ENCODE measurements around the gene TCF7L1. TPM values are rescaled to one million over a fixed set of nuclear protein-coding genes. Genes with fewer than 3 reads are reported as not detected.
A peak's percentile ranks its signal among the peaks of the same experiment; 100 is the strongest.

TCF7L1 gene
- total and polyA plus RNA-seq, 9 of the 15 experiments (the other 6 are each of a cell fraction or from before 2014, with no cell fraction given) = 0.03 to 0.11 (median 0.07) TPM; not detected in 5

GRCh38 chr2:85243101-85244072, 110.2 kb downstream of the TCF7L1 start (continued):
- TF ChIP-seq, protein P1, sequence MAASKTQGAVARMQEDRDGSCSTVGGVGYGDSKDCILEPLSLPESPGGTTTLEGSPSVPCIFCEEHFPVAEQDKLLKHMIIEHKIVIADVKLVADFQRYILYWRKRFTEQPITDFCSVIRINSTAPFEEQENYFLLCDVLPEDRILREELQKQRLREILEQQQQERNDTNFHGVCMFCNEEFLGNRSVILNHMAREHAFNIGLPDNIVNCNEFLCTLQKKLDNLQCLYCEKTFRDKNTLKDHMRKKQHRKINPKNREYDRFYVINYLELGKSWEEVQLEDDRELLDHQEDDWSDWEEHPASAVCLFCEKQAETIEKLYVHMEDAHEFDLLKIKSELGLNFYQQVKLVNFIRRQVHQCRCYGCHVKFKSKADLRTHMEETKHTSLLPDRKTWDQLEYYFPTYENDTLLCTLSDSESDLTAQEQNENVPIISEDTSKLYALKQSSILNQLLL (CRISPR knock-in tag; IDR thresholded peaks at IDR 0.05; ENCODE audit: borderline replicate concordance) = no peak
- TF ChIP-seq ZNF75A (CRISPR knock-in tag; IDR thresholded peaks at IDR 0.05) (no peak), CREB1 (IDR thresholded peaks at IDR 0.05) (no peak), CREB1 (CRISPR knock-in tag; IDR thresholded peaks at IDR 0.05) (0 out of 2 replicates have a peak, but pooled peaks have one; percentile 23), ZNF311 (CRISPR knock-in tag; IDR thresholded peaks at IDR 0.05) (no peak), ETS2 (tag; IDR thresholded peaks at IDR 0.05; ENCODE audit: borderline replicate concordance, poor library complexity, severe bottlenecking) (no peak), TCF3 (CRISPR knock-in tag; IDR thresholded peaks at IDR 0.05) (no peak), ZNF282 (CRISPR knock-in tag; IDR thresholded peaks at IDR 0.05) (no peak), PML (IDR thresholded peaks at IDR 0.05; ENCODE audit: low read length) (no peak), FOXM1 (IDR thresholded peaks at IDR 0.05; ENCODE audit: low read depth) (no peak), FOXM1 (CRISPR knock-in tag; IDR thresholded peaks at IDR 0.05; ENCODE audit: low read depth) (no peak), RBM39 (optimal IDR thresholded peaks at IDR 0.05; ENCODE audit: low read depth, low read length) (no peak), PRMT5 (CRISPR knock-in tag; IDR thresholded peaks at IDR 0.05) (no peak), RCOR1 (IDR thresholded peaks at IDR 0.05; ENCODE audit: borderline replicate concordance in 1 of 2, low read depth in 2 of 2, low read length in 2 of 2) (0 out of 4 replicates have a peak, but pooled peaks of 1 of the 2 experiments have one; percentile 21), HMG20B (CRISPR knock-in tag; IDR thresholded peaks at IDR 0.05) (no peak), ESRRA (IDR thresholded peaks at IDR 0.05; ENCODE audit: borderline replicate concordance, low read depth) (no peak), ZNF717 (CRISPR knock-in tag; IDR thresholded peaks at IDR 0.05) (no peak), ELK1 (CRISPR knock-in tag; IDR thresholded peaks at IDR 0.05) (no peak), PCBP2 (IDR thresholded peaks at IDR 0.05; ENCODE audit: low read depth, low read length, poor library complexity, severe bottlenecking) (no peak), SMAD3 (CRISPR knock-in tag; conservative IDR thresholded peaks at IDR 0.05) (no peak)
- TF ChIP-seq, protein P2, sequence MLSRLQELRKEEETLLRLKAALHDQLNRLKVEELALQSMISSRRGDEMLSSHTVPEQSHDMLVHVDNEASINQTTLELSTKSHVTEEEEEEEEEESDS (CRISPR knock-in tag; IDR thresholded peaks at IDR 0.05) = no peak
- TF ChIP-seq, protein P3, sequence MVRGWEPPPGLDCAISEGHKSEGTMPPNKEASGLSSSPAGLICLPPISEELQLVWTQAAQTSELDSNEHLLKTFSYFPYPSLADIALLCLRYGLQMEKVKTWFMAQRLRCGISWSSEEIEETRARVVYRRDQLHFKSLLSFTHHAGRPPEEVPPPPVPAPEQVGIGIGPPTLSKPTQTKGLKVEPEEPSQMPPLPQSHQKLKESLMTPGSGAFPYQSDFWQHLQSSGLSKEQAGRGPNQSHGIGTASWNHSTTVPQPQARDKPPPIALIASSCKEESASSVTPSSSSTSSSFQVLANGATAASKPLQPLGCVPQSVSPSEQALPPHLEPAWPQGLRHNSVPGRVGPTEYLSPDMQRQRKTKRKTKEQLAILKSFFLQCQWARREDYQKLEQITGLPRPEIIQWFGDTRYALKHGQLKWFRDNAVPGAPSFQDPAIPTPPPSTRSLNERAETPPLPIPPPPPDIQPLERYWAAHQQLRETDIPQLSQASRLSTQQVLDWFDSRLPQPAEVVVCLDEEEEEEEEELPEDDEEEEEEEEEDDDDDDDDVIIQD (CRISPR knock-in tag; IDR thresholded peaks at IDR 0.05) = no peak
- TF ChIP-seq, protein P4, sequence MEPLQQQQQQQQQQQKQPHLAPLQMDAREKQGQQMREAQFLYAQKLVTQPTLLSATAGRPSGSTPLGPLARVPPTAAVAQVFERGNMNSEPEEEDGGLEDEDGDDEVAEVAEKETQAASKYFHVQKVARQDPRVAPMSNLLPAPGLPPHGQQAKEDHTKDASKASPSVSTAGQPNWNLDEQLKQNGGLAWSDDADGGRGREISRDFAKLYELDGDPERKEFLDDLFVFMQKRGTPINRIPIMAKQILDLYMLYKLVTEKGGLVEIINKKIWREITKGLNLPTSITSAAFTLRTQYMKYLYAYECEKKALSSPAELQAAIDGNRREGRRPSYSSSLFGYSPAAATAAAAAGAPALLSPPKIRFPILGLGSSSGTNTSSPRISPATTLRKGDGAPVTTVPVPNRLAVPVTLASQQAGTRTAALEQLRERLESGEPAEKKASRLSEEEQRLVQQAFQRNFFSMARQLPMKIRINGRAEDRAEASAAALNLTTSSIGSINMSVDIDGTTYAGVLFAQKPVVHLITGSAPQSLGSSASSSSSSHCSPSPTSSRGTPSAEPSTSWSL (CRISPR knock-in tag; IDR thresholded peaks at IDR 0.05; ENCODE audit: borderline replicate concordance) = no peak

Measured in K562 (cell line).